Spleen (tissue), 7 donors: Measurements from ENCODE around the gene CSRP1.

ENCODE experiments used
- POLR2A ChIP-seq, 3 donors: fragments of 450-650 bp; IDR thresholded peaks; one replicate each; pipeline ENCODE4 v1.5.1; 2017; ENCODE audit warnings: antibody characterized with exemption in 3 of 3, mild to moderate bottlenecking in 1 of 3
- POLR2AphosphoS5 ChIP-seq, 3 donors: sonication (generic); formaldehyde crosslinking; IDR thresholded peaks; one replicate each; pipeline ENCODE4 v1.5.1; 2017; ENCODE audit warnings: antibody characterized with exemption in 3 of 3
- TF ChIP-seq, protein P1 (sequence below), 11 experiments: fragments of 200-600 bp in 7 of 11; fragments of 450-650 bp in 4 of 11; sonication (generic) in 4 of 11; IDR thresholded peaks in 8 of 11; conservative IDR thresholded peaks in 3 of 11; 1 replicate in 7 of 11; 2 replicates in 4 of 11; pipeline versions ENCODE4 v1.4.0 to v1.8.0; 2016 to 2021; ENCODE audit warnings: antibody characterized with exemption in 11 of 11, inconsistent platforms in 4 of 11, mild to moderate bottlenecking in 1 of 11
- donor health status: DM: no; HTN: no; CAD: no; lungs with moderate emphysema.
- donor health status: DM: no; HTN: no; CAD: no.
- donor health status: DM: no; HTN: no; CAD: no.

- TF ChIP-seq, protein P1, sequence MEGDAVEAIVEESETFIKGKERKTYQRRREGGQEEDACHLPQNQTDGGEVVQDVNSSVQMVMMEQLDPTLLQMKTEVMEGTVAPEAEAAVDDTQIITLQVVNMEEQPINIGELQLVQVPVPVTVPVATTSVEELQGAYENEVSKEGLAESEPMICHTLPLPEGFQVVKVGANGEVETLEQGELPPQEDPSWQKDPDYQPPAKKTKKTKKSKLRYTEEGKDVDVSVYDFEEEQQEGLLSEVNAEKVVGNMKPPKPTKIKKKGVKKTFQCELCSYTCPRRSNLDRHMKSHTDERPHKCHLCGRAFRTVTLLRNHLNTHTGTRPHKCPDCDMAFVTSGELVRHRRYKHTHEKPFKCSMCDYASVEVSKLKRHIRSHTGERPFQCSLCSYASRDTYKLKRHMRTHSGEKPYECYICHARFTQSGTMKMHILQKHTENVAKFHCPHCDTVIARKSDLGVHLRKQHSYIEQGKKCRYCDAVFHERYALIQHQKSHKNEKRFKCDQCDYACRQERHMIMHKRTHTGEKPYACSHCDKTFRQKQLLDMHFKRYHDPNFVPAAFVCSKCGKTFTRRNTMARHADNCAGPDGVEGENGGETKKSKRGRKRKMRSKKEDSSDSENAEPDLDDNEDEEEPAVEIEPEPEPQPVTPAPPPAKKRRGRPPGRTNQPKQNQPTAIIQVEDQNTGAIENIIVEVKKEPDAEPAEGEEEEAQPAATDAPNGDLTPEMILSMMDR (IDR thresholded peaks at IDR 0.05 in 8 of 11, conservative IDR thresholded peaks at IDR 0.05 in 3 of 11) = no peak
- TF ChIP-seq POLR2AphosphoS5 (IDR thresholded peaks at IDR 0.05) (no peak), POLR2A (IDR thresholded peaks at IDR 0.05) (no peak)
These were observed 4.5 kb upstream of the CSRP1 start for GRCh38 chr1:201511396-201511940.
